ENCODE measurements around the gene TSPAN11. TPM values are rescaled to one million over a fixed set of nuclear protein-coding genes. Genes with fewer than 3 reads are reported as not detected.

TSPAN11 gene
- total and polyA plus RNA-seq, 7 experiments from 2014 or later: not detected

DNA sequence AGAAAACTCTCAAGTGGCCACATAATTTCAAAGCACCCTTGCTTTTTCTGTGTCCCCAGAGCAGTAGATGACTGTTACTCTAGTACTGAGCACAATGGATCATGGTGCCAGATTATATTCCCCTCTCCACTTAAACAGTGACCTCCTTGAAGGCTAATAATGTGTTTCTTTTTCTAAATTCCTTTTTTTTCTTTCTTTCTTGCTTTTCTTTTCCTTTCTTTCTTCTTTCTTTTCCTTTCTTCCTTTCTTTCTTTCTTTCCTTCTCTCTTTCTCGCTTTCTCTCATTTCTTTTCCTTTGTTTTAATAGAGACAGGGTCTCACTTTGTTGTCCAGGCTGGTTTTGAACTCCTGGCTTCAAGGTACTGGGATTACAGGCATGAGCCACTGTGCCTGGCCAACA, 26.2 kb upstream of the TSPAN11 start:
- ChIA-PET POLR2A (no interaction called here), CTCF (no interaction called here)
- no peak overlapping the region for H3K4me3 ChIP-seq (ENCODE audit: low read length)
- no peak overlapping the region for H3K27ac ChIP-seq (ENCODE audit: low read depth, low read length)
- H3K4me1 ChIP-seq (ENCODE audit: control insufficient read depth in 2 of 2, insufficient read depth in 2 of 2, low read length in 2 of 2): no peaks in the 10 kb centered on the region
- Mint-ChIP-seq H3K27ac (no peak overlapping the region), H3K27me3 (peaks cover 3 to 28% (median 23%) of the 10 kb centered on the region in 5 donors), H3K4me1 (no peaks in the 10 kb centered on the region), H3K4me3 (no peak overlapping the region), H3K36me3 (no peaks in the 10 kb centered on the region), H3K9me3 (peaks cover 0 to 2% (median 0%) of the 10 kb centered on the region in 11 donors)
- H3K27me3 ChIP-seq (ENCODE audit: control insufficient read depth in 2 of 2, insufficient read depth in 2 of 2, low read length in 2 of 2): no peaks in the 10 kb centered on the region
- H3K36me3 ChIP-seq (ENCODE audit: control insufficient read depth in 2 of 3, insufficient read depth in 3 of 3, low read length in 3 of 3): no peaks in the 10 kb centered on the region
- ATAC-seq: no peak
- no peaks in the 10 kb centered on the region for H3K9me3 ChIP-seq (ENCODE audit: control insufficient read depth in 2 of 3, low read length in 3 of 3)
- no peak for DNase-seq
- intact Hi-C loops (cut with micrococcal nuclease): no loop called here

GRCh38 chr12:30902001-30902400, 24.5 kb upstream of the TSPAN11 start:
- ChIA-PET CTCF (no interaction called here), POLR2A (no interaction called here)
- intact Hi-C loops (cut with micrococcal nuclease): no loop called here
- Mint-ChIP-seq H3K4me1 (no peaks in the 10 kb centered on the region), H3K36me3 (no peaks in the 10 kb centered on the region), H3K9me3 (no peaks in the 10 kb centered on the region), H3K4me3 (no peak overlapping the region), H3K27me3 (peaks cover 3 to 22% (median 16%) of the 10 kb centered on the region in 5 donors), H3K27ac (no peak overlapping the region)
- Histone ChIP-seq H3K36me3 (ENCODE audit: control insufficient read depth in 2 of 3, insufficient read depth in 3 of 3, low read length in 3 of 3) (no peaks in the 10 kb centered on the region), H3K27ac (ENCODE audit: low read depth, low read length) (no peak overlapping the region), H3K4me3 (ENCODE audit: low read length) (no peak overlapping the region), H3K9me3 (ENCODE audit: control insufficient read depth in 2 of 3, low read length in 3 of 3) (no peaks in the 10 kb centered on the region), H3K4me1 (ENCODE audit: control insufficient read depth in 2 of 2, insufficient read depth in 2 of 2, low read length in 2 of 2) (no peaks in the 10 kb centered on the region), H3K27me3 (ENCODE audit: control insufficient read depth in 2 of 2, insufficient read depth in 2 of 2, low read length in 2 of 2) (no peaks in the 10 kb centered on the region)
- ATAC-seq: no peak
- no peak for DNase-seq

DNA sequence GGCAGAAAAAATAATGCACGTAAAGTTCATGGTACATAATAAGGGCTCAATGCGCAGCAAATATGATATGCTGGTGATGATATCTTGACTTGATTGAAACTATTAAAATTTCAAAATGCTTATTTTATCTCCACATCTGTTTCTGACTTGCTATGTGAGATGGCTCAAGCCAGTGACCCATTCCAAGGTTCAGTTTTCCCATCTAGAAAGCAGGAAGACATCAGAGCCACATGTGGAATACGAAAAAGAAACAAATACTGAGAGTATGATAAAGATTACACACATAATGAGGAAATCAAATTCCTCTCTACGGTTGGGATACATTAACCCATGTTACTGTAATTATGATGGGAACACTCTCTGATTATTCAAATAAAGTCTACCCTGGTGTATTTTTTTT, 24.0 kb upstream of the TSPAN11 start:
- no peak for DNase-seq
- CTCF ChIA-PET: no interaction called here
- H3K36me3 ChIP-seq (ENCODE audit: control insufficient read depth in 2 of 3, insufficient read depth in 3 of 3, low read length in 3 of 3): no peaks in the 10 kb centered on the region

GRCh38 chr12:30905463-30906009, 21.0 kb upstream of the TSPAN11 start:
- intact Hi-C loops (cut with micrococcal nuclease): no loop called here
- peaks cover 2 to 17% (median 10%) of the 10 kb centered on the region in 5 donors for H3K27me3 Mint-ChIP-seq
- H3K4me3 Mint-ChIP-seq: no peak overlapping the region

More for the DNA sequence above, 24.0 kb upstream of the TSPAN11 start:
- Mint-ChIP-seq H3K4me1 (no peaks in the 10 kb centered on the region), H3K36me3 (no peaks in the 10 kb centered on the region), H3K9me3 (no peaks in the 10 kb centered on the region), H3K27ac (no peak overlapping the region), H3K27me3 (peaks cover 3 to 19% (median 12%) of the 10 kb centered on the region in 5 donors), H3K4me3 (no peak overlapping the region)
- Histone ChIP-seq H3K9me3 (ENCODE audit: control insufficient read depth in 2 of 3, low read length in 3 of 3) (no peaks in the 10 kb centered on the region), H3K4me3 (ENCODE audit: low read length) (no peak overlapping the region), H3K27ac (ENCODE audit: low read depth, low read length) (no peak overlapping the region), H3K4me1 (ENCODE audit: control insufficient read depth in 2 of 2, insufficient read depth in 2 of 2, low read length in 2 of 2) (no peaks in the 10 kb centered on the region), H3K27me3 (ENCODE audit: control insufficient read depth in 2 of 2, insufficient read depth in 2 of 2, low read length in 2 of 2) (no peaks in the 10 kb centered on the region)
- no peak for ATAC-seq
- intact Hi-C loops (cut with micrococcal nuclease): no loop called here
- POLR2A ChIA-PET: no interaction called here

GRCh38 chr12:30908076-30908721, 18.3 kb upstream of the TSPAN11 start:
- Histone ChIP-seq H3K4me1 (ENCODE audit: control insufficient read depth in 2 of 2, insufficient read depth in 2 of 2, low read length in 2 of 2) (no peaks in the 10 kb centered on the region), H3K27me3 (ENCODE audit: control insufficient read depth in 2 of 2, insufficient read depth in 2 of 2, low read length in 2 of 2) (no peaks in the 10 kb centered on the region), H3K4me3 (ENCODE audit: low read length) (no peak overlapping the region), H3K27ac (ENCODE audit: low read depth, low read length) (no peak overlapping the region), H3K36me3 (ENCODE audit: control insufficient read depth in 2 of 3, insufficient read depth in 3 of 3, low read length in 3 of 3) (no peaks in the 10 kb centered on the region), H3K9me3 (ENCODE audit: control insufficient read depth in 2 of 3, low read length in 3 of 3) (no peaks in the 10 kb centered on the region)
- H3K36me3 Mint-ChIP-seq: no peaks in the 10 kb centered on the region
- ChIA-PET POLR2A (no interaction called here), CTCF (no interaction called here)
- ATAC-seq: no peak
- H3K9me3 Mint-ChIP-seq: peaks cover 0 to 1% (median 0%) of the 10 kb centered on the region in 11 donors
- H3K4me1 Mint-ChIP-seq: no peaks in the 10 kb centered on the region
- H3K27me3 Mint-ChIP-seq: peaks cover 0 to 15% (median 9%) of the 10 kb centered on the region in 5 donors
- no peak overlapping the region for H3K27ac Mint-ChIP-seq
- no peak for DNase-seq
- intact Hi-C loops (cut with micrococcal nuclease): no loop called here
- no peak overlapping the region for H3K4me3 Mint-ChIP-seq

More at GRCh38 chr12:30905463-30906009, 21.0 kb upstream of the TSPAN11 start:
- no peaks in the 10 kb centered on the region for H3K9me3 Mint-ChIP-seq
- H3K36me3 Mint-ChIP-seq: no peaks in the 10 kb centered on the region
- no peak for DNase-seq
- Histone ChIP-seq H3K9me3 (ENCODE audit: control insufficient read depth in 2 of 3, low read length in 3 of 3) (no peaks in the 10 kb centered on the region), H3K4me1 (ENCODE audit: control insufficient read depth in 2 of 2, insufficient read depth in 2 of 2, low read length in 2 of 2) (no peaks in the 10 kb centered on the region), H3K4me3 (ENCODE audit: low read length) (no peak overlapping the region), H3K36me3 (ENCODE audit: control insufficient read depth in 2 of 3, insufficient read depth in 3 of 3, low read length in 3 of 3) (no peaks in the 10 kb centered on the region), H3K27ac (ENCODE audit: low read depth, low read length) (no peak overlapping the region), H3K27me3 (ENCODE audit: control insufficient read depth in 2 of 2, insufficient read depth in 2 of 2, low read length in 2 of 2) (no peaks in the 10 kb centered on the region)
- no peak for ATAC-seq
- ChIA-PET CTCF (no interaction called here), POLR2A (no interaction called here)
- H3K27ac Mint-ChIP-seq: no peak overlapping the region
- no peaks in the 10 kb centered on the region for H3K4me1 Mint-ChIP-seq

- Histone ChIP-seq H3K4me1 (ENCODE audit: control insufficient read depth in 2 of 2, insufficient read depth in 2 of 2, low read length in 2 of 2) (no peaks in the 10 kb centered on the region), H3K27ac (ENCODE audit: low read depth, low read length) (no peak overlapping the region), H3K27me3 (ENCODE audit: control insufficient read depth in 2 of 2, insufficient read depth in 2 of 2, low read length in 2 of 2) (no peaks in the 10 kb centered on the region), H3K36me3 (ENCODE audit: control insufficient read depth in 2 of 3, insufficient read depth in 3 of 3, low read length in 3 of 3) (no peaks in the 10 kb centered on the region), H3K4me3 (ENCODE audit: low read length) (no peak overlapping the region), H3K9me3 (ENCODE audit: control insufficient read depth in 2 of 3, low read length in 3 of 3) (no peaks in the 10 kb centered on the region)
- ChIA-PET POLR2A (no interaction called here), CTCF (no interaction called here)
- Mint-ChIP-seq H3K9me3 (peaks cover 0 to 1% (median 0%) of the 10 kb centered on the region in 11 donors), H3K27me3 (peaks cover 0 to 15% (median 9%) of the 10 kb centered on the region in 5 donors), H3K4me3 (no peak overlapping the region), H3K27ac (no peak overlapping the region), H3K4me1 (no peaks in the 10 kb centered on the region), H3K36me3 (no peaks in the 10 kb centered on the region)
- ATAC-seq (no peak), DNase-seq (no peak)
- intact Hi-C loops (cut with micrococcal nuclease): no loop called here
These were observed 17.7 kb upstream of the TSPAN11 start for GRCh38 chr12:30908722-30909348.

All from naive thymus-derived CD4-positive, alpha-beta T cell (primary cell).